H1 (cell line): Measurements from ENCODE around the gene BIN1. TPM values are rescaled to one million over a fixed set of nuclear protein-coding genes. Genes with fewer than 3 reads are reported as not detected.

Experiments used
- CTCF ChIA-PET: fragments of 300-600 bp; sonication (Branson Sonifier 250); formaldehyde crosslinking; loops from one replicate; lab custom pipeline; 2021; ENCODE audit not compliant: partially characterized antibody; lab: Charles Lee
- POLR2A ChIA-PET: fragments of 300-600 bp; sonication (Branson Sonifier 250); formaldehyde crosslinking; loops from one replicate; lab custom pipeline; 2021; ENCODE audit warnings: inconsistent platforms; ENCODE audit not compliant: partially characterized antibody; lab: Charles Lee
- DNase-seq, 2 experiments: peaks; one replicate each; pipeline versions ENCODE4 v3.0.0 to v3.0.0-alpha.2; 2010 to 2022; ENCODE audit warnings: low spot score in 2 of 2, low read depth in 1 of 2, mixed read lengths in 1 of 2
- FAIRE-seq: peaks from 2 replicates; lab custom pipeline; 2011; peaks lifted over from hg19 to GRCh38; lab: Jason Lieb, UNC
- H2AFZ ChIP-seq: 2 replicates; pipeline ENCODE4 v1.8.1; 2012; ENCODE audit warnings: low read length, inconsistent platforms
- H2AK5ac ChIP-seq: 2 replicates; pipeline ENCODE4 v1.6.1; 2013; ENCODE audit warnings: low read depth, low read length
- H2BK120ac ChIP-seq: replicated peaks from 2 replicates; pipeline ENCODE3; 2013; ENCODE audit warnings: low read depth, low read length, inconsistent platforms
- H2BK12ac ChIP-seq: 2 replicates; pipeline ENCODE4 v1.6.1; 2013; ENCODE audit warnings: low read depth, low read length
- H2BK15ac ChIP-seq: 2 replicates; pipeline ENCODE4 v1.6.1; 2013; ENCODE audit warnings: low read length
- H2BK20ac ChIP-seq: 2 replicates; pipeline ENCODE4 v1.6.1; 2013; ENCODE audit warnings: low read length
- H2BK5ac ChIP-seq: 2 replicates; pipeline ENCODE4 v1.6.1; 2013; ENCODE audit warnings: low read depth, low read length
- H3K14ac ChIP-seq: 2 replicates; pipeline ENCODE4 v1.6.1; 2013; ENCODE audit warnings: inconsistent platforms; ENCODE audit not compliant: insufficient read length
- H3K18ac ChIP-seq: 2 replicates; pipeline ENCODE4 v1.6.1; 2013; ENCODE audit warnings: low read length; ENCODE audit errors: extremely low read depth
- H3K23ac ChIP-seq: 2 replicates; pipeline ENCODE4 v1.6.1; 2013; ENCODE audit warnings: inconsistent platforms; ENCODE audit not compliant: insufficient read length
- H3K23me2 ChIP-seq: 2 replicates; pipeline ENCODE4 v1.6.1; 2013; ENCODE audit warnings: low read depth, low read length
- H3K27ac ChIP-seq: 2 replicates; pipeline ENCODE4 v1.6.1; 2011; ENCODE audit warnings: low read depth, low read length, inconsistent platforms
- H3K27me3 ChIP-seq, 4 experiments: replicated peaks in 1 of 4; 1 replicate in 1 of 4; 2 replicates in 3 of 4; pipeline versions ENCODE4 v1.6.1 to v1.8.1; 2011 to 2013; ENCODE audit warnings: low read length in 3 of 4, mild to moderate bottlenecking in 3 of 4, inconsistent platforms in 2 of 4, mixed read lengths in 2 of 4, moderate library complexity in 1 of 4; ENCODE audit not compliant: control insufficient read depth in 3 of 4, insufficient read depth in 3 of 4; ENCODE audit errors: extremely low read depth in 1 of 4
- H3K36me3 ChIP-seq, 4 experiments: 2 replicates each; pipeline versions ENCODE4 v1.6.1 to v1.8.1; 2011 to 2013; ENCODE audit warnings: mild to moderate bottlenecking in 4 of 4, low read length in 3 of 4, moderate library complexity in 2 of 4, control low read depth in 1 of 4, inconsistent platforms in 1 of 4; ENCODE audit not compliant: insufficient read depth in 4 of 4, control insufficient read depth in 2 of 4
- H3K4ac ChIP-seq: replicated peaks from 2 replicates; pipeline ENCODE3; 2013; ENCODE audit warnings: low read length, low read depth, mixed read lengths, inconsistent platforms; ENCODE audit not compliant: insufficient read length
- H3K4me1 ChIP-seq, 4 experiments: replicated peaks in 1 of 4; 1 replicate in 1 of 4; 2 replicates in 3 of 4; pipeline versions ENCODE4 v1.6.1 to v1.8.1; 2011 to 2013; ENCODE audit warnings: low read length in 3 of 4, inconsistent platforms in 2 of 4, mixed read lengths in 1 of 4; ENCODE audit not compliant: insufficient read depth in 4 of 4, control insufficient read depth in 3 of 4
- H3K4me2 ChIP-seq, 2 experiments: 2 replicates each; pipeline versions ENCODE4 v1.6.1 to v1.8.1; 2011 to 2013; ENCODE audit warnings: low read depth in 2 of 2, low read length in 2 of 2, control low read depth in 1 of 2, inconsistent platforms in 1 of 2, mild to moderate bottlenecking in 1 of 2; ENCODE audit not compliant: insufficient read depth in 1 of 2
- H3K4me3 ChIP-seq, 4 experiments: fragments of 200-600, 300-600 bp in 1 of 4; sonication (generic), shearing (Covaris generic), sonication (Bioruptor Twin) in 1 of 4; 2 replicates each; pipeline versions ENCODE4 v1.5.1 to v1.8.1; 2011 to 2016; ENCODE audit warnings: low read length in 4 of 4, low read depth in 3 of 4, control low read depth in 2 of 4, inconsistent platforms in 2 of 4, mild to moderate bottlenecking in 2 of 4, mixed read lengths in 1 of 4, moderate library complexity in 1 of 4; ENCODE audit not compliant: insufficient read depth in 2 of 4; ENCODE audit errors: extremely low read depth in 1 of 4
- H3K56ac ChIP-seq: replicated peaks from 2 replicates; pipeline ENCODE3; 2013; ENCODE audit warnings: low read depth, mild to moderate bottlenecking, mixed read lengths, low read length, inconsistent platforms; ENCODE audit not compliant: insufficient read length
- H3K79me1 ChIP-seq: 2 replicates; pipeline ENCODE4 v1.6.1; 2013; ENCODE audit warnings: low read depth, low read length, control low read depth
- H3K79me2 ChIP-seq, 2 experiments: 2 replicates each; pipeline versions ENCODE4 v1.6.1 to v1.8.1; 2012 to 2013; ENCODE audit warnings: low read length in 2 of 2, mild to moderate bottlenecking in 2 of 2, inconsistent platforms in 1 of 2; ENCODE audit not compliant: insufficient read depth in 2 of 2, control insufficient read depth in 1 of 2
- H3K9ac ChIP-seq, 4 experiments: replicated peaks in 1 of 4; 1 replicate in 1 of 4; 2 replicates in 3 of 4; pipeline versions ENCODE4 v1.6.1 to v1.8.1; 2011 to 2013; ENCODE audit warnings: low read depth in 3 of 4, low read length in 3 of 4, control low read depth in 2 of 4, mild to moderate bottlenecking in 2 of 4, moderate library complexity in 2 of 4, inconsistent platforms in 1 of 4; ENCODE audit errors: extremely low read depth in 1 of 4
- H3K9me3 ChIP-seq, 2 experiments: 2 replicates each; pipeline versions ENCODE4 v1.6.1 to v1.8.1; 2012 to 2013; ENCODE audit warnings: mild to moderate bottlenecking in 2 of 2, moderate library complexity in 2 of 2, control low read depth in 1 of 2, inconsistent platforms in 1 of 2, low read depth in 1 of 2, low read length in 1 of 2, mixed read lengths in 1 of 2; ENCODE audit not compliant: insufficient read depth in 2 of 2
- H4K20me1 ChIP-seq, 2 experiments: replicated peaks in 1 of 2; 2 replicates each; pipeline versions ENCODE3 to v1.8.1; 2011 to 2013; ENCODE audit warnings: inconsistent platforms in 2 of 2, low read length in 2 of 2, mild to moderate bottlenecking in 1 of 2; ENCODE audit not compliant: insufficient read depth in 2 of 2, control insufficient read depth in 1 of 2
- H4K5ac ChIP-seq: 2 replicates; pipeline ENCODE4 v1.6.1; 2013; ENCODE audit warnings: low read length, low read depth, mixed read lengths, inconsistent platforms; ENCODE audit not compliant: insufficient read length
- H4K8ac ChIP-seq: 2 replicates; pipeline ENCODE4 v1.8.0; 2013; ENCODE audit warnings: mild to moderate bottlenecking, moderate library complexity, low read length, inconsistent platforms; ENCODE audit not compliant: insufficient read depth; ENCODE audit errors: extremely low read depth
- H4K91ac ChIP-seq: replicated peaks from 2 replicates; pipeline ENCODE3; 2013; ENCODE audit warnings: low read length, mixed read lengths, inconsistent platforms; ENCODE audit not compliant: insufficient read length
- HDAC2 ChIP-seq, 2 experiments: fragments of 300-600 bp in 1 of 2; sonication (generic) in 1 of 2; IDR thresholded peaks; 2 replicates each; pipeline ENCODE4 v1.6.1; 2011 to 2012; ENCODE audit warnings: low read depth in 2 of 2, low read length in 2 of 2, mild to moderate bottlenecking in 2 of 2, moderate library complexity in 2 of 2, borderline replicate concordance in 1 of 2, inconsistent platforms in 1 of 2
- POLR2AphosphoS5 ChIP-seq: IDR thresholded peaks from 2 replicates; pipeline ENCODE4 v1.6.1; 2011; ENCODE audit warnings: low read depth, low read length
- WGBS, 2 experiments: shearing (Covaris generic) in 1 of 2; methylation state at CpG; one replicate each; pipeline versions ENCODE4 v1.1.6 to v1.1.7; 2013 to 2015; ENCODE audit warnings: low lambda C conversion rate in 2 of 2, mixed read lengths in 2 of 2, inconsistent platforms in 1 of 2, low coverage in 1 of 2, missing lambda C conversion rate in 1 of 2; ENCODE audit not compliant: insufficient replicate concordance in 2 of 2, insufficient coverage in 1 of 2, insufficient read length in 1 of 2; ENCODE audit errors: extremely low coverage in 1 of 2, missing lambda C conversion rate in 1 of 2; 5-methylcytosine and 5-hydroxymethylcytosine counted together
- polyA plus RNA-seq, 7 experiments: library from polyadenylated mRNA; depleted of rRNA in 3 of 7; stranded (reverse) in 5 of 7; unstranded in 2 of 7; fragments of >200 nt in 5 of 7; fragments of 200-250 nt in 2 of 7; gene quantifications; 1 replicate in 5 of 7; 2 replicates in 1 of 7; 4 replicates in 1 of 7; pipeline versions ENCODE4 v1.2.1 to v1.2.3, GENCODE V29; 2011 to 2013; ENCODE audit warnings: missing spikeins in 2 of 7, mixed read lengths in 2 of 7
- total RNA-seq: library from RNA; stranded (reverse); fragmentation: NEBNext Ultra II Directional; extraction: Animal tissue kit (Norgen Biotek cat#: 25700); gene quantifications from 2 replicates; pipeline ENCODE4 v1.2.1, GENCODE V29; 2021

BIN1 gene
- total and polyA plus RNA-seq, 2 of the 8 experiments (the other 6 are each of a cell fraction or from before 2014, with no cell fraction given) = 23.6 to 35.6 TPM

GRCh38 chr2:127045792-127046501 lies 61.0 kb downstream of the BIN1 start:
- CTCF ChIA-PET = interaction anchor here (0.6 to 1.6 kb wide), 7 partner anchors 14 to 130 kb away, joined by 3 to 4 read pairs (median 3); no protein-coding TSS in a partner anchor
- WGBS, 2 experiments = 84% methylated on average over 18 of the region's 20 CpGs; no CpG with 5 or more reads in 1 of the 2 experiments
- no peak overlapping the region for H4K5ac ChIP-seq
- no peak overlapping the region for H2BK12ac ChIP-seq
- DNase-seq (peak in 1 of 2 experiments; percentile 44), FAIRE-seq (no peak)
- no peaks in the 10 kb centered on the region; a peak in 1 of 8 replicates for H3K36me3 ChIP-seq
- no peaks in the 10 kb centered on the region for H3K79me2 ChIP-seq
- no peak overlapping the region for H3K56ac ChIP-seq
- H3K23me2 ChIP-seq = peaks cover 10% of the 10 kb centered on the region
- H4K20me1 ChIP-seq = peaks cover 0 to 12% of the 10 kb centered on the region in 2 experiments
- no peak overlapping the region for H3K14ac ChIP-seq
- H3K4me3 ChIP-seq = no peak overlapping the region
- H3K9me3 ChIP-seq = peaks cover 0 to 3% of the 10 kb centered on the region in 2 experiments; a peak in 3 of 4 replicates
- H4K91ac ChIP-seq = no peak overlapping the region
- H3K27me3 ChIP-seq = no peaks in the 10 kb centered on the region
- H3K4me2 ChIP-seq = no peak overlapping the region
- H3K18ac ChIP-seq = no peak overlapping the region
- H2BK120ac ChIP-seq = no peak overlapping the region
- H3K27ac ChIP-seq = no peak overlapping the region
- H2BK5ac ChIP-seq = no peak overlapping the region
- H3K4me1 ChIP-seq = peaks cover 0 to 6% (median 3%) of the 10 kb centered on the region in 4 experiments; a peak in 4 of 7 replicates
- H3K23ac ChIP-seq = no peak overlapping the region
- H3K4ac ChIP-seq = no peak overlapping the region
- no peak overlapping the region for H2BK15ac ChIP-seq
- no peak overlapping the region for H2AK5ac ChIP-seq
- POLR2A ChIA-PET = no interaction called here
- H4K8ac ChIP-seq = peak overlapping the region; percentile 14; the same call in 1 of the 2 replicates
- no peaks in the 10 kb centered on the region; the same call in 1 of the 2 replicates for H3K79me1 ChIP-seq
- H2AFZ ChIP-seq = no peak overlapping the region
- H2BK20ac ChIP-seq = no peak overlapping the region
- no peak overlapping the region for H3K9ac ChIP-seq
- TF ChIP-seq POLR2AphosphoS5 = 0 out of 2 replicates have a peak, but pooled peaks have one; percentile 41
- no peak for TF ChIP-seq HDAC2 (IDR thresholded peaks at IDR 0.05; ENCODE audit: borderline replicate concordance in 1 of 2, low read depth in 2 of 2, low read length in 2 of 2)
- TF ChIP-seq, all 59 proteins: peak for 1
